Heart left ventricle (tissue), 13 donors: Measurements from ENCODE around the gene SGK1.
"Not testable (repeated sequence)": the region's sequence is repeated elsewhere in the genome, so short reads cannot be mapped to it uniquely, and the experiment has no call there.

Source experiments
- CTCF ChIP-seq, 12 donors: fragments of 200-600 bp; sonication (generic) in 4 of 12; IDR thresholded peaks; one replicate each; pipeline versions ENCODE4 v1.5.0 to v1.8.0; 2018 to 2022; ENCODE audit warnings: antibody characterized with exemption in 12 of 12, mild to moderate bottlenecking in 5 of 12
- POLR2A ChIP-seq, 2 donors: fragments of 450-650 bp; IDR thresholded peaks; one replicate each; pipeline ENCODE4 v1.6.1; 2017; ENCODE audit warnings: antibody characterized with exemption in 2 of 2, mild to moderate bottlenecking in 2 of 2, moderate library complexity in 2 of 2
- donor health status: ischemic (EF 13 %, LVEDD 7.1; RV severe dilation, severe dysfunction).
- donor health status: DM: no; HTN: yes; CAD: no.
- donor health status: DM: no; HTN: no; CAD: no.
- donor health status: ischemic (EF 25% LVEDD 6.9; RV normal size, moderate dysfunction).
- donor health status: ischemic (EF 25% LVEDD 5.7; RV mildly dilated, moderate dysfunction).
- donor health status: ischemic (EF 35%, LVEDD 5.7; RV mildly dilated, moderate dysfunction).
- donor health status: nonischemic (EF 11% LVEDD 7.7; RV severe dilation, severe dysfunction).
- donor health status: DM: yes; HTN: yes; CAD: no.
- donor health status: PGD.
- donor health status: ischemic (EF 29% LVEDD 5.4; RV normal size, mild dysfunction).
- donor health status: nonischemic (EF 23%, LVEDD 6.1; RV moderate dilation, normal function).

GRCh38 chr6:134319686-134320085, 1.8 kb upstream of the SGK1 start:
- TF ChIP-seq CTCF, POLR2A (IDR thresholded peaks at IDR 0.05): not testable (repeated sequence)
